Loucy (cell line): Measurements from ENCODE around the gene RSRP1.
A peak's percentile ranks its signal among the peaks of the same experiment; 100 is the strongest.

Source experiments
- H2AFZ ChIP-seq: fragments of 200-600 bp; sonication (generic); 2 replicates; pipeline ENCODE4 v1.6.0; 2016; ENCODE audit warnings: antibody characterized with exemption, mild to moderate bottlenecking, low read length, moderate library complexity
- H3F3A ChIP-seq: fragments of 200-600 bp; 2 replicates; pipeline ENCODE4 v1.6.0; 2016; ENCODE audit warnings: antibody characterized with exemption, low read depth, mild to moderate bottlenecking
- H3K27me3 ChIP-seq: fragments of 200-600 bp; sonication (generic); 2 replicates; pipeline ENCODE4 v1.6.1; 2014; ENCODE audit warnings: low read length, mild to moderate bottlenecking; ENCODE audit not compliant: insufficient read depth, poor library complexity, severe bottlenecking
- H3K36me3 ChIP-seq: fragments of 200-600 bp; sonication (generic); 2 replicates; pipeline ENCODE4 v1.6.1; 2016; ENCODE audit warnings: low read length; ENCODE audit not compliant: insufficient read depth
- H3K4me1 ChIP-seq: fragments of 200-600 bp; sonication (generic); 2 replicates; pipeline ENCODE4 v1.5.1; 2014; ENCODE audit warnings: low read length, mild to moderate bottlenecking; ENCODE audit not compliant: insufficient read depth, poor library complexity, severe bottlenecking
- H3K4me2 ChIP-seq: fragments of 200-600 bp; sonication (generic); 2 replicates; pipeline ENCODE4 v1.6.0; 2014; ENCODE audit warnings: antibody characterized with exemption, low read length, low read depth, mild to moderate bottlenecking; ENCODE audit not compliant: poor library complexity, severe bottlenecking
- H3K4me3 ChIP-seq: fragments of 200-600 bp; sonication (generic); 2 replicates; pipeline ENCODE4 v1.5.1; 2014; ENCODE audit warnings: low read length, mild to moderate bottlenecking, mixed read lengths; ENCODE audit not compliant: poor library complexity, severe bottlenecking
- H3K79me2 ChIP-seq: fragments of 200-600 bp; sonication (generic); 2 replicates; pipeline ENCODE4 v1.6.1; 2014; ENCODE audit warnings: low read length; ENCODE audit not compliant: insufficient read depth
- H3K9ac ChIP-seq: fragments of 200-600 bp; sonication (generic); 2 replicates; pipeline ENCODE4 v1.6.0; 2014; ENCODE audit warnings: mild to moderate bottlenecking, low read depth, low read length, moderate library complexity; ENCODE audit not compliant: poor library complexity, severe bottlenecking
- H3K9me2 ChIP-seq: fragments of 200-600 bp; sonication (generic); replicated peaks from 2 replicates; pipeline ENCODE4 v1.6.1; 2016; ENCODE audit warnings: low read depth, low read length, mixed read lengths
- H3K9me3 ChIP-seq: fragments of 200-600 bp; sonication (generic); 2 replicates; pipeline ENCODE4 v1.6.1; 2014; ENCODE audit warnings: mild to moderate bottlenecking, antibody characterized with exemption, low read length, low read depth; ENCODE audit not compliant: insufficient read depth
- H4K20me1 ChIP-seq: fragments of 200-600 bp; sonication (generic); 2 replicates; pipeline ENCODE4 v1.6.0; 2014; ENCODE audit warnings: antibody characterized with exemption, low read length, mild to moderate bottlenecking; ENCODE audit not compliant: insufficient read depth, poor library complexity, severe bottlenecking
- CTCF ChIP-seq: fragments of 200-600 bp; sonication (generic); conservative IDR thresholded peaks from 2 replicates; pipeline ENCODE4 v1.5.1; 2014; ENCODE audit warnings: mild to moderate bottlenecking, antibody characterized with exemption, low read length
- EZH2phosphoT487 ChIP-seq: fragments of 200-600 bp; IDR thresholded peaks from 2 replicates; pipeline ENCODE4 v1.6.1; 2018; ENCODE audit warnings: antibody characterized with exemption, mild to moderate bottlenecking, moderate library complexity, borderline replicate concordance

RSRP1 gene

GRCh38 chr1:25206201-25206600 is 41.1 kb downstream of the RSRP1 start:
- Histone ChIP-seq H3K9me3 (no peaks in the 10 kb centered on the region), H3K4me2 (no peak overlapping the region), H3F3A (no peaks in the 10 kb centered on the region), H2AFZ (no peak overlapping the region), H4K20me1 (no peaks in the 10 kb centered on the region), H3K4me3 (no peak overlapping the region), H3K9ac (no peak overlapping the region), H3K4me1 (no peaks in the 10 kb centered on the region), H3K9me2 (no peaks in the 10 kb centered on the region), H3K79me2 (no peaks in the 10 kb centered on the region), H3K36me3 (no peaks in the 10 kb centered on the region), H3K27me3 (no peaks in the 10 kb centered on the region)
- TF ChIP-seq EZH2phosphoT487: no peak

- no peaks in the 10 kb centered on the region for H3K9me2 ChIP-seq
- H3K9ac ChIP-seq: no peak overlapping the region
- no peaks in the 10 kb centered on the region for H3K9me3 ChIP-seq
- H3K4me2 ChIP-seq: no peak overlapping the region
- H4K20me1 ChIP-seq: no peaks in the 10 kb centered on the region
- no peak for TF ChIP-seq EZH2phosphoT487
- no peak for TF ChIP-seq CTCF
- no peak overlapping the region for H3K4me3 ChIP-seq
- no peaks in the 10 kb centered on the region for H3K27me3 ChIP-seq
- no peaks in the 10 kb centered on the region for H3K36me3 ChIP-seq
- no peaks in the 10 kb centered on the region for H3F3A ChIP-seq
- no peaks in the 10 kb centered on the region for H3K79me2 ChIP-seq
- no peaks in the 10 kb centered on the region for H3K4me1 ChIP-seq
- H2AFZ ChIP-seq: no peak overlapping the region
These were observed 41.5 kb downstream of the RSRP1 start for GRCh38 chr1:25205786-25206185.

DNA sequence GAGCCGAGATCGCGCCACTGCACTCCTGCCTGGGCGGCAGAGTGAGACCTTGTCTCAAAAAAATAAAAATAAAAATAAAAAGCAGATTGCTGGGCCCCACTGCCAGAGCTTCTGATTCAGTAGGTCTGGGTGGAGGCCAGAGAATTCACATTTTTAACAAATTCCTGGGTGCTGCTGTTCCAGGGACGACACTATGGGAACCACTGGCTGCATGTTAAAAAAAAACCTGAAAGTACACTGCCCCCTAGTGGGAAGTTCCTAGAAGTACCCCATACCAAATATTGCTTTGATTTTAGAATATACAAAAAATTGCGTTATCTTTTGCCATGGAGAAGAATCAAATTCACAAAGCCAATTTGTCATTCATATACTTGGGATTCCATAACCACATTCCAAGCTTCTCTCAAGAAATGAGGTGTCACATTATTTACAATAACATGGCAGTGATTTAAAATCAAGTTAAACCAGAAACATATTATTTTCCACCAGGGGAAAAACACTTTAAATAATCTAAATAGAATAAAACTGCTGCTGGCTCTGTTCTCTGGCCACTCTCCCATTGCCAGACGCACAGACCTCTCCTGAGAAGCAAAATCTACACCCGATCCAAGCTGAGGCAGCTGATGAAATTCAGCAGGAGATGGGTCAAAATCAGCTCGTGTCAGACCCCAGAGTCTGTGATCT is 42.3 kb downstream of the RSRP1 start:
- Histone ChIP-seq H3F3A (no peaks in the 10 kb centered on the region), H2AFZ (no peak overlapping the region), H3K9ac (no peak overlapping the region), H3K9me3 (no peaks in the 10 kb centered on the region), H3K4me2 (no peak overlapping the region), H3K79me2 (no peaks in the 10 kb centered on the region), H4K20me1 (no peaks in the 10 kb centered on the region), H3K9me2 (no peaks in the 10 kb centered on the region), H3K4me3 (no peak overlapping the region), H3K27me3 (no peaks in the 10 kb centered on the region), H3K36me3 (no peaks in the 10 kb centered on the region), H3K4me1 (no peaks in the 10 kb centered on the region)
- TF ChIP-seq CTCF (peak; percentile 84), EZH2phosphoT487 (no peak)

- Histone ChIP-seq H3K9me2 (no peaks in the 10 kb centered on the region), H3K9me3 (no peaks in the 10 kb centered on the region), H3K27me3 (no peaks in the 10 kb centered on the region), H3K36me3 (no peaks in the 10 kb centered on the region), H3K79me2 (no peaks in the 10 kb centered on the region), H2AFZ (no peak overlapping the region), H3F3A (no peaks in the 10 kb centered on the region), H4K20me1 (no peaks in the 10 kb centered on the region), H3K9ac (no peak overlapping the region), H3K4me1 (no peaks in the 10 kb centered on the region), H3K4me2 (no peak overlapping the region), H3K4me3 (no peak overlapping the region)
- TF ChIP-seq CTCF: no peak
- no peak for TF ChIP-seq EZH2phosphoT487
These were observed 46.2 kb downstream of the RSRP1 start for GRCh38 chr1:25201006-25201405.
